Endothelial cell (in vitro differentiated cells): Measurements from ENCODE around the gene SAE1. TPM values are rescaled to one million over a fixed set of nuclear protein-coding genes. Genes with fewer than 3 reads are reported as not detected.
A peak's percentile ranks its signal among the peaks of the same experiment; 100 is the strongest.

Experiments used
- DNase-seq: peaks from one replicate; pipeline ENCODE4 v3.0.0; 2021; ENCODE audit warnings: low spot score
- H3K27ac Mint-ChIP-seq: one replicate; pipeline ENCODE4 v1.8.0; 2021; ENCODE audit warnings: mixed read lengths, inconsistent platforms; ENCODE audit not compliant: unreplicated experiment
- H3K27me3 Mint-ChIP-seq: one replicate; pipeline ENCODE4 v1.8.0; 2021; ENCODE audit warnings: mild to moderate bottlenecking, moderate library complexity, mixed read lengths, inconsistent platforms; ENCODE audit not compliant: unreplicated experiment
- H3K36me3 Mint-ChIP-seq: one replicate; pipeline ENCODE4 v1.8.0; 2021; ENCODE audit warnings: mild to moderate bottlenecking, low read depth, mixed read lengths, inconsistent platforms; ENCODE audit not compliant: unreplicated experiment
- H3K4me1 Mint-ChIP-seq: one replicate; pipeline ENCODE4 v1.8.0; 2021; ENCODE audit warnings: mild to moderate bottlenecking, mixed read lengths, inconsistent platforms; ENCODE audit not compliant: unreplicated experiment
- H3K4me3 Mint-ChIP-seq: one replicate; pipeline ENCODE4 v1.8.0; 2021; ENCODE audit warnings: mild to moderate bottlenecking, mixed read lengths, inconsistent platforms; ENCODE audit not compliant: unreplicated experiment
- H3K9me3 Mint-ChIP-seq: one replicate; pipeline ENCODE4 v1.8.0; 2021; ENCODE audit warnings: mixed read lengths, inconsistent platforms; ENCODE audit not compliant: unreplicated experiment
- CTCF ChIP-seq: fragments of 200-600 bp; sonication (generic); IDR thresholded peaks from one replicate; pipeline ENCODE4 v1.5.0; 2021; ENCODE audit warnings: antibody characterized with exemption; ENCODE audit not compliant: unreplicated experiment
- total RNA-seq: library from RNA; stranded (reverse); fragmentation: NEBNext Ultra II Directional; extraction: Animal tissue kit (Norgen Biotek cat#: 25700); gene quantifications from one replicate; pipeline ENCODE4 v1.2.1, GENCODE V29; 2021; ENCODE audit not compliant: unreplicated experiment

Gene SAE1
- total RNA-seq, 1 donor from 2014 or later, result 134 TPM

GRCh38 chr19:47105874-47106273, 24.8 kb upstream of the SAE1 start:
- no peak for TF ChIP-seq CTCF
- Mint-ChIP-seq H3K4me1 (peaks cover 34% of the 10 kb centered on the region), H3K27me3 (no peaks in the 10 kb centered on the region), H3K9me3 (no peaks in the 10 kb centered on the region), H3K36me3 (peaks cover 13% of the 10 kb centered on the region), H3K4me3 (peak overlapping the region; percentile 17), H3K27ac (no peak overlapping the region)
- no peak for DNase-seq

GRCh38 chr19:47106821-47107201, 23.8 kb upstream of the SAE1 start:
- H3K4me1 Mint-ChIP-seq, result peaks cover 37% of the 10 kb centered on the region
- H3K4me3 Mint-ChIP-seq, result no peak overlapping the region
- peaks cover 22% of the 10 kb centered on the region for H3K36me3 Mint-ChIP-seq
- H3K27ac Mint-ChIP-seq, result no peak overlapping the region
- DNase-seq, result no peak
- peaks cover 2% of the 10 kb centered on the region for H3K27me3 Mint-ChIP-seq
- H3K9me3 Mint-ChIP-seq, result no peaks in the 10 kb centered on the region
- no peak for TF ChIP-seq CTCF

- DNase-seq, result no peak
- H3K9me3 Mint-ChIP-seq, result no peaks in the 10 kb centered on the region
- H3K27me3 Mint-ChIP-seq, result peaks cover 2% of the 10 kb centered on the region
- no peak overlapping the region for H3K4me3 Mint-ChIP-seq
- TF ChIP-seq CTCF, result no peak
- peaks cover 37% of the 10 kb centered on the region for H3K4me1 Mint-ChIP-seq
- peak overlapping the region; percentile 52 for H3K27ac Mint-ChIP-seq
- H3K36me3 Mint-ChIP-seq, result peaks cover 22% of the 10 kb centered on the region
These were observed 23.3 kb upstream of the SAE1 start for GRCh38 chr19:47107202-47107952.

- Mint-ChIP-seq H3K9me3 (no peaks in the 10 kb centered on the region), H3K27me3 (peaks cover 4% of the 10 kb centered on the region), H3K27ac (peak overlapping the region; percentile 16), H3K36me3 (peaks cover 24% of the 10 kb centered on the region), H3K4me1 (peaks cover 38% of the 10 kb centered on the region), H3K4me3 (no peak overlapping the region)
- no peak for DNase-seq
- no peak for TF ChIP-seq CTCF
These were observed 22.5 kb upstream of the SAE1 start for GRCh38 chr19:47107953-47108746.

- no peak for DNase-seq
- no peak for TF ChIP-seq CTCF
- Mint-ChIP-seq H3K27me3 (peaks cover 9% of the 10 kb centered on the region), H3K4me3 (peak overlapping the region; percentile 92), H3K4me1 (peaks cover 48% of the 10 kb centered on the region), H3K36me3 (peaks cover 28% of the 10 kb centered on the region), H3K27ac (peak overlapping the region; percentile 76), H3K9me3 (no peaks in the 10 kb centered on the region)
These were observed 21.5 kb upstream of the SAE1 start for GRCh38 chr19:47109177-47109540.
